Activated naive CD4-positive, alpha-beta T cell treated with anti-CD3 and anti-CD28 coated beads, Interleukin-2, amount 10 ng/mL, durations not matched to agents 5 hours and 36 hours (primary cell): Measurements from ENCODE around the gene OR1C1. TPM values are rescaled to one million over a fixed set of nuclear protein-coding genes. Genes with fewer than 3 reads are reported as not detected.

Experiments used
- total RNA-seq, 2 experiments: library from RNA; stranded (reverse); gene quantifications; one replicate each; pipeline ENCODE4 v1.2.3, GENCODE V29; 2021

The OR1C1 gene, protein sequence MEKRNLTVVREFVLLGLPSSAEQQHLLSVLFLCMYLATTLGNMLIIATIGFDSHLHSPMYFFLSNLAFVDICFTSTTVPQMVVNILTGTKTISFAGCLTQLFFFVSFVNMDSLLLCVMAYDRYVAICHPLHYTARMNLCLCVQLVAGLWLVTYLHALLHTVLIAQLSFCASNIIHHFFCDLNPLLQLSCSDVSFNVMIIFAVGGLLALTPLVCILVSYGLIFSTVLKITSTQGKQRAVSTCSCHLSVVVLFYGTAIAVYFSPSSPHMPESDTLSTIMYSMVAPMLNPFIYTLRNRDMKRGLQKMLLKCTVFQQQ
- not detected for total RNA-seq

GRCh38 chr1:247760456-247760855, at the start of gene OR1C1:
Gene OR1C1 (minus strand): TSS chr1:247760556. CDS start chr1:247758406, 2,150 bp downstream.

GRCh38 chr1:247748041-247748440, 12.3 kb downstream of the OR1C1 start, which contains the start of gene OR14A2:
Gene OR14A2 (minus strand): TSS chr1:247748141.

GRCh38 chr1:247738315-247738714, 22.0 kb downstream of the OR1C1 start, which contains the start of gene OR14K1:
Gene OR14K1 (plus strand): TSS chr1:247738615. CDS start chr1:247738615, 0 bp downstream.

GRCh38 chr1:247716546-247716945, 43.8 kb downstream of the OR1C1 start, which contains the start of gene OR6F1:
Gene OR6F1 (minus strand): TSS chr1:247716646. CDS start chr1:247712755, 3,891 bp downstream.

Other genes with a start within 250 kb of the OR1C1 start
- gene OR2C3, start 224.1 kb downstream of the OR1C1 start, total RNA-seq: not detected
- not detected for gene GCSAML, start 211.4 kb downstream of the OR1C1 start, total RNA-seq
- gene OR2G2, start 172.2 kb downstream of the OR1C1 start, total RNA-seq: not detected
- gene OR2G3, start 155.0 kb downstream of the OR1C1 start, total RNA-seq: not detected
- gene OR13G1, start 80.8 kb downstream of the OR1C1 start, total RNA-seq: not detected
- not detected for gene OR6F1, start 43.9 kb downstream of the OR1C1 start, total RNA-seq
- not detected for gene OR14K1, start 21.9 kb downstream of the OR1C1 start, total RNA-seq
- not detected for gene OR14A2, start 12.4 kb downstream of the OR1C1 start, total RNA-seq
- gene OR14A16, start 63.6 kb upstream of the OR1C1 start, total RNA-seq: not detected
- gene OR11L1, start 81.3 kb upstream of the OR1C1 start, total RNA-seq: not detected
- under 1 TPM; 0.30 to 0.53 TPM for gene TRIM58, start 96.6 kb upstream of the OR1C1 start, total RNA-seq
- gene OR2W3, start 135.0 kb upstream of the OR1C1 start, total RNA-seq: not detected
- not detected for gene OR2T8, start 159.7 kb upstream of the OR1C1 start, total RNA-seq
- not detected for gene OR2AJ1, start 164.3 kb upstream of the OR1C1 start, total RNA-seq
- gene OR2L8, start 188.3 kb upstream of the OR1C1 start, total RNA-seq: under 1 TPM in 1 of 2 experiments, not detected in 1; 0.30 TPM
- not detected for gene OR2AK2, start 204.7 kb upstream of the OR1C1 start, total RNA-seq